Measurements from ENCODE around the gene GDF15. TPM values are rescaled to one million over a fixed set of nuclear protein-coding genes. Genes with fewer than 3 reads are reported as not detected.

The GDF15 gene
- total RNA-seq, 4 donors from 2014 or later = 36.3 to 77.0 (median 58.9) TPM

- in situ Hi-C loops (cut with MboI; ENCODE audit: low pct_ligation_motif_present in 1 of 4, low pct_unique_long_range_greater_than_20kb in 1 of 4, low sequenced_read_pairs in 3 of 4) (loop anchor here in 1 of 4 donors (10.0 kb wide), 1 partner anchor 48 kb away; the partner anchor contains the start of gene PGPEP1), intact Hi-C loops (cut with DNase I; ENCODE audit: low total_unique reads) (no loop called here)
- H3K27me3 ChIP-seq = peaks cover 6% of the 10 kb centered on the region
- H3K36me3 ChIP-seq = no peaks in the 10 kb centered on the region
- DNase-seq = peak; percentile 59
- H3K9me3 ChIP-seq = no peaks in the 10 kb centered on the region
- WGBS, 2 donors (ENCODE audit: low coverage in 1 of 2) = 19 to 33% methylated on average over 3 to 11 of the region's 11 CpGs
- TF ChIP-seq POLR2AphosphoS5 (IDR thresholded peaks at IDR 0.05) = no peak
- TF ChIP-seq EP300 (IDR thresholded peaks at IDR 0.05; ENCODE audit: low read depth) = no peak
- no peak for TF ChIP-seq CTCF (IDR thresholded peaks at IDR 0.05)
- TF ChIP-seq POLR2A (IDR thresholded peaks at IDR 0.05) = no peak
- H3K27ac ChIP-seq = peak overlapping the region in 3 of 4 donors; percentile 34 to 42 (median 36)
- H3K4me1 ChIP-seq = peaks cover 5 to 16% (median 13%) of the 10 kb centered on the region in 4 donors
- no peak overlapping the region for H3K4me3 ChIP-seq
These were observed 6.5 kb downstream of the GDF15 start for GRCh38 chr19:18392417-18392816.

- H3K27ac ChIP-seq = peak overlapping the region; percentile 21 to 42 (median 35)
- WGBS, 2 donors (ENCODE audit: low coverage in 1 of 2) = 70 to 85% methylated on average over 5 of the region's 5 CpGs
- no peaks in the 10 kb centered on the region for H3K9me3 ChIP-seq
- no peak overlapping the region for H3K4me3 ChIP-seq
- no peak for DNase-seq
- intact Hi-C loops (cut with DNase I; ENCODE audit: low total_unique reads) (no loop called here), in situ Hi-C loops (cut with MboI; ENCODE audit: low pct_ligation_motif_present in 1 of 4, low pct_unique_long_range_greater_than_20kb in 1 of 4, low sequenced_read_pairs in 3 of 4) (loop anchor here in 1 of 4 donors (10.0 kb wide), 1 partner anchor 48 kb away; the partner anchor contains the start of gene PGPEP1)
- peaks cover 11% of the 10 kb centered on the region for H3K27me3 ChIP-seq
- H3K4me1 ChIP-seq = peaks cover 3 to 19% (median 11%) of the 10 kb centered on the region in 4 donors
- no peaks in the 10 kb centered on the region for H3K36me3 ChIP-seq
- TF ChIP-seq CTCF (IDR thresholded peaks at IDR 0.05) (no peak), POLR2A (IDR thresholded peaks at IDR 0.05) (no peak), EP300 (IDR thresholded peaks at IDR 0.05; ENCODE audit: low read depth) (no peak), POLR2AphosphoS5 (IDR thresholded peaks at IDR 0.05) (no peak)
These were observed 7.0 kb downstream of the GDF15 start for GRCh38 chr19:18392926-18393325.

- Histone ChIP-seq H3K4me3 (no peak overlapping the region), H3K36me3 (no peaks in the 10 kb centered on the region), H3K9me3 (no peaks in the 10 kb centered on the region), H3K27me3 (peaks cover 13% of the 10 kb centered on the region), H3K27ac (peak overlapping the region; percentile 13 to 36 (median 28)), H3K4me1 (peaks cover 0 to 15% (median 9%) of the 10 kb centered on the region in 4 donors)
- WGBS, 2 donors (ENCODE audit: low coverage in 1 of 2) = 78 to 86% methylated on average over 4 to 7 of the region's 7 CpGs
- in situ Hi-C loops (cut with MboI; ENCODE audit: low pct_ligation_motif_present in 1 of 4, low pct_unique_long_range_greater_than_20kb in 1 of 4, low sequenced_read_pairs in 3 of 4) (loop anchor here in 1 of 4 donors (10.0 kb wide), 1 partner anchor 49 kb away; the partner anchor contains the start of gene PGPEP1), intact Hi-C loops (cut with DNase I; ENCODE audit: low total_unique reads) (no loop called here)
- no peak for DNase-seq
- TF ChIP-seq POLR2AphosphoS5 (IDR thresholded peaks at IDR 0.05) (no peak), EP300 (IDR thresholded peaks at IDR 0.05; ENCODE audit: low read depth) (no peak), CTCF (IDR thresholded peaks at IDR 0.05) (no peak), POLR2A (IDR thresholded peaks at IDR 0.05) (no peak)
These were observed 7.9 kb downstream of the GDF15 start for GRCh38 chr19:18393836-18394235.

DNA sequence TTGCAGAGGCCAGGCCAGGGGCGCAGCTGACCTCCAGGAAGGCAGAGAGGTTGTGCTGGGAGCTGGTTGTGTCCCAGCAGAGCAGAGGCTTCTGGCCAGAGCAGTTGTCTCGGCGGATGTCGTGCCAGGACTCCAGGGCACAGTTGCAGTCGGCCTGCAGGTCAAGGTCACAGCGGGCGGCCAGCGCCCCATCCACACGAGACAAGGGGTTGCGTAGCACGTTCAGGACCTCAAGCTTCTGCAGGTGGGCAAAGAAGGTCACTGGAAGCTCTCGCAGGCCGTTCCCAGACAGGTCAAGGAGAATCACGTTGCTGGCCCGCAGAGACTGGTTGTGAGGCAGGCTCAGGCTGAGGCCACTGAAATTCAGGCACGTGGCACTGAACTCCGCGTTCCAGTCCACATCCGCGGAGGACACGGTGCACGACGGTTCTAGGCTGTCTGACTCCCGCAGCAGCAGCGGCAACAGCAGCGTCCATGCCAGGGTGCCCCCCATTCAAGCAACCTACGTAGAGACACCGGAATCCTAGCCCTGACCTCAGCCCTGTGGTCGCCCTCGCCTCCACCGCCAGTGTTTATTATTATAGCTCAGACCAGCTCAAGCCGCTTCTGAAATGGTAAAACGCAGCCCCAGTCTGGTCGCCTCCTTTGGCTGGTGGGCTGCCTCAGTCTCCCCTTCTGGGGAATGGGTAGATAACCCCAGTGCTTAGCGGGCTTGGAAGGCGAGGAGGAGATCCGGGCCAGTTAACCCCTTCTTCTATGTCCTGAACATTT lies 10.7 kb downstream of the GDF15 start:
- peak overlapping the region in 1 of 4 donors; percentile 41 for H3K27ac ChIP-seq
- peaks cover 13% of the 10 kb centered on the region for H3K27me3 ChIP-seq
- in situ Hi-C loops (cut with MboI; ENCODE audit: low pct_ligation_motif_present in 1 of 4, low pct_unique_long_range_greater_than_20kb in 1 of 4, low sequenced_read_pairs in 3 of 4) = loop anchor here in 1 of 4 donors (10.0 kb wide), 1 partner anchor 52 kb away; the partner anchor contains the start of gene PGPEP1
- intact Hi-C loops (cut with DNase I; ENCODE audit: low total_unique reads) = no loop called here
- no peaks in the 10 kb centered on the region for H3K36me3 ChIP-seq
- 62 to 67% methylated on average over 3 to 32 of the region's 37 CpGs for WGBS, 2 donors (ENCODE audit: low coverage in 1 of 2)
- TF ChIP-seq EP300 (IDR thresholded peaks at IDR 0.05; ENCODE audit: low read depth) (no peak), POLR2A (IDR thresholded peaks at IDR 0.05) (no peak), POLR2AphosphoS5 (IDR thresholded peaks at IDR 0.05) (no peak), CTCF (IDR thresholded peaks at IDR 0.05) (no peak)
- no peaks in the 10 kb centered on the region for H3K9me3 ChIP-seq
- DNase-seq = no peak
- peaks cover 0 to 23% (median 16%) of the 10 kb centered on the region in 4 donors for H3K4me1 ChIP-seq
- peak overlapping the region in 2 of 4 donors; percentile 17 to 22 for H3K4me3 ChIP-seq

All from transverse colon (tissue), 4 donors.